ENCODE results near the gene GINS1.

GRCh38 chr20:25439328-25439727, 31.9 kb downstream of the GINS1 start:
- TF ChIP-seq POLR2AphosphoS5 (IDR thresholded peaks at IDR 0.05; ENCODE audit: low read depth, low read length) (no peak), TAF1 (IDR thresholded peaks at IDR 0.05; ENCODE audit: borderline replicate concordance, low read depth, low read length) (no peak), POLR2A (IDR thresholded peaks at IDR 0.05; ENCODE audit: low read depth, low read length) (no peak)

All from GM12892 (cell line).